Activated CD4-positive, CD25-positive, alpha-beta regulatory T cell treated with anti-CD3 and anti-CD28 coated beads, Interleukin-2, amount 50 U/mL, for 24 hours (primary cell): ENCODE measurements around the gene CTDSP2.
"Not testable (repeated sequence)": the region's sequence is repeated elsewhere in the genome, so short reads cannot be mapped to it uniquely, and the experiment has no call there.

Experiments
- ATAC-seq, 2 donors: fragments of 150-1000 bp; cut with Tn5 transposase; one replicate each; pipeline ENCODE4 v1.10.0; 2021; ENCODE audit warnings: mild to moderate bottlenecking in 1 of 2, moderate library complexity in 1 of 2

Gene CTDSP2

DNA sequence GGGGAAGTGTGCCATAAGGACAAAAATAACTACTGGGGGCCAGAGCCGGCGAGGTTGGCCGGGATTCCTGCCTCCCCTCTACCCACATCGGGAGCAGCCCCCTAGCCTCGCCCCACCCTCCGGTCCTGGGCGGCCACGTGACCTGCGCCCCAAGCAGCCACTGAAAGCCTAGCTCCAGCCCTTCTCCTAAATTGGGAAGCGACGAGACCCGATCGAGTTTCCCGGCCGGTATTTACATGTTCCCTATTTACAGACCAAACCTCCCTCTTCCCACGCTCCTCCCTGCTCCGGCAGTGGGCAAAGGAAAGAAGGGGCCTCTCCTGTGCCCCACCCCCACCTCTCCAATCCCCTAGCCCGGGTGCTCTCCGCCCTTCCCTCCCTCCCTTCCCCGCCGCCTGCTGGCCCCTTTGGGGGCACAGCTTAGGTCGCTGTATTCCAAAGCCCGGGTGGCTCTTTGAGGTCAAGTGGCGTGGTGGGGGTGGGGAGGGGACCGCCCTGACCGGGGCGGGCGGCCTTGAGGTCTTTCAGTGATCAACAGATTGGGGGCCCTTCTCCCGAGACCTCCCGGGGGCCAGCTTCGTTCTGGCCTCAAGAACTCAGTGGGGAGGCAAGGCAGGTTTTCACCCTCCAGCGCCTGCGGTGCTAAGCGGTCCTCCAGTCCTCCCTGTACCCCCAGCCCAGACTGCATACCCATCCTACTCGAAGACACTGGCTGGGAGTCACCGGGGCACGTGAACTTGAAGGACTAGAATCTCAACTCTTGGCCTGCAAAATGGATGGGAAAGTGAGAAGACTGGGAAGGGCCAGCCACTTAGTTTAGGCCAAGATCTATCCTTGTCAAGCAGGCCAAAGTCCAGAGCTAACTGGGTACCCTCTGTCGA lies 6.3 kb upstream of the CTDSP2 start:
- no peak for ATAC-seq

DNA sequence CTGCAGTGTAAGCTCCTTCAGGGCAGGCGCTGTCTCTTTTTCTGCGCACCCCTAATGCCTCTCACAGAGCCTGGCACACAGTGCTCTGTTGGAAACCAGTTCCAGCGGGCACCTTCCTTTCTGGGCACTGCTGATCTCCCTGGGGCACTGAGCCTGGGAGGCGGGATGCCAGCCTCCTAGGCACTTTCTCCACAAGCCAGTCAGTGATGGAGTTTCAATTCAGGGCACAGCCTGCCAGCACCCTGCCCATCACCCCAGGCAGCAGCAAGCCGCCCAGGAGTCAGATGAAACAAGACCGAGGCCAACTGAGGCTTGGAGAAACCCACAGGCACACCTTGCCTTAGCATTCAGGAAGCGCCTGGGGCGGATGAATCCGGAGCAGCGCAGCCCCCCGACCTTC lies 5.7 kb upstream of the CTDSP2 start:
- no peak for ATAC-seq

GRCh38 chr12:57851552-57851951 lies 5.0 kb upstream of the CTDSP2 start:
- ATAC-seq: no peak

DNA sequence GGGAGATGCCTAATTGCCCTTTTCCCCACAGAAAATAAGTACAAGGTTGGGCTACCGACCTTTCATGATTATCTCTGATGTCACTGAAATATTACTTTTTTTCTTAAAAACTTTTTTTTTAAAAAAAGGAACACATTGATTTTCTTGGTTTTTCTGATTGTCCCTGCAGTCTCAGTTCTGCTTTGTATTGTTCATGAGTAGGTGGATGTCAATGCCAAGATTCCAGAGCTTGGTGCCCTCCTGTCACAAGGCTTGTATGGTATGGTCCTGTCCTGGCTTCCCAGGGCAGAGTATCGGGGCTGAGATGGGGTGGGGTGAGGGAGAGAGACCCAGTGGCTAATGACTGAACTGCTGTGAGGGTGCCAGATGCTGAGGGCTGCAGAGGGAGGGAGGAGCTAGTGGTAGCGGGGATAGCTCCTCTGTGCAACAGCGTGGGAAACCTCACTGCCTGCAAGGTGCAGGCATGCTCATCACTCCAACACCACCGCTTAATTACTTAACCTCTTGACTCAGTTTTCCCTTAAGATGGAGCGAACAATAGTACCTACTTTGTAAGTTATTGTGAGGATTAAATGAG lies 4.4 kb upstream of the CTDSP2 start:
- ATAC-seq: peak in 1 of 2 donors; percentile 21

- ATAC-seq: not testable (repeated sequence)
Measured at GRCh38 chr12:57849447-57849846, 2.9 kb upstream of the CTDSP2 start.

DNA sequence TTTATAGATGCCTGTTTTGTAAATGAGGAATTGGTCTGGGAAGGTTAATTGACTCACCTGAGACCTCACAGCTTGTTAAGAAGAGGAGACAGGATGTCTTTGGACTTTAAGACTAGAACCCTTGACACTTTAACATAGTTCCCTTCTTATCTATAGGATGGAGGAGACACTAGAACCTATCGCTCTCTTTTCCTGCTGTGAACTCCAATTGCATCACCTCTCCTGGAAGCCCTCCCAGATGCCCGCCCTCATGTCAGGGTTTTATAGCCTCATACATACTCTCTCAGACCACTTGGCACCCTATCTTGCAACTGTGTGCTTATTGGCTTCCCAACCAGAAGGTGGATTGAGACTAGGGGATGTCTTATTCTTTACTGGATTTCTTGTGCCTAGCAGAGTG lies 2.5 kb upstream of the CTDSP2 start:
- no peak for ATAC-seq

DNA sequence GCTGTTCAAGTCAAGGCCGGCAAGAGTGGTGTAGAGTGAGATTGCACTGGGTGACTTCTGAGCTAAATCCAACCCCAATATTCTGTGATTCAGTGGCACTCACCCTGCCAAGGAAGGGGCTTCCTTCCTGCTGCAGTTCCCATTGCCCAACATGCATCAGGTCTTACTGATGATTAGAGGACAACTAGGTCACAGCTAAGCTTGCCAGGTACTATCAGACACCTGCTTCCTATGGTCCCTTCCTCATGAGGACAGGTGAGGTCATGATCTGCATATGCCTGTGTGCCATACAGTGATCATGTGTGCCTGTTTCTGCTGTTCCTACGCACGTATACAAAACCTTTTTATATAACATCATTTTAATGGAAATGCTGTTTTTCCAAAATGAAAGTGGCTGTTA lies 1.7 kb upstream of the CTDSP2 start:
- no peak for ATAC-seq

DNA sequence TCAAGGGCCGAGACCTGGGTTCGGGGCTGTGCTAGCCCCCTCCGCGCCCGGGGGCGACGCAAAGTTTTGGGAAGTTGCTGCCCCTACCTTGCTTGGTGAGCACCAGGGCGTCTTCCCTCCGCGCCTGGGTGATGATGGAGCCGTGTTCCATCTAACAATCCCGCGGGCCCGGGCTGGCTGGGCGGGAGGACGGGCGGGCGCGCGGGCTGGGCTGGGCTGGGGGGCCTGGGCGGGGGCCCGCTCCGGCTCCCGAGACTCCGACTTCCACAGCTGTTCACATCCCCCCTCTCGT lies 298 bp downstream of the CTDSP2 start:
- peak; percentile 5 to 6 for ATAC-seq

- ATAC-seq: peak; percentile 34 to 37
Measured at GRCh38 chr12:57845478-57846284, 848 bp downstream of the CTDSP2 start.

- ATAC-seq: peak in 1 of 2 donors; percentile 19
Measured at GRCh38 chr12:57844709-57845477, 1.6 kb downstream of the CTDSP2 start.

GRCh38 chr12:57842342-57843294 lies 3.9 kb downstream of the CTDSP2 start:
- no peak for ATAC-seq

DNA sequence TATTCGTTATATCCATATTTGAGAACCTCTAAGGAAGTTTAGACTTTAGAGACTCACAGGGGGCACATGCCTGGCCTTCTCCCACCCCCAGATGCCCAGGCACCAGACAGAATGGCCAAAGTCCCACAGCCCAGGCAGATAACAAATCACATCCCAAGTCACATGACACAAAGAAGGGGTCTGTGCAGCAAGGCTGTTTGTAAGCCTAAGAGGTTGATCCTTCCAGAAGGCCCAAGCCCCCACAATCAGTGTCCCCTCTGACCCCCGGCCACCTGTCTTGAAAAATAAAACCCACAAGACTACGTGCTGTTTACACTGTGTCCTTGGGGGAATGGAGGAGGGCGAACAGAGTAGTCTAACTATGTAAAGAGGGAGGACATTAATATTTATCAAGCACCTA lies 5.1 kb downstream of the CTDSP2 start:
- no peak for ATAC-seq

DNA sequence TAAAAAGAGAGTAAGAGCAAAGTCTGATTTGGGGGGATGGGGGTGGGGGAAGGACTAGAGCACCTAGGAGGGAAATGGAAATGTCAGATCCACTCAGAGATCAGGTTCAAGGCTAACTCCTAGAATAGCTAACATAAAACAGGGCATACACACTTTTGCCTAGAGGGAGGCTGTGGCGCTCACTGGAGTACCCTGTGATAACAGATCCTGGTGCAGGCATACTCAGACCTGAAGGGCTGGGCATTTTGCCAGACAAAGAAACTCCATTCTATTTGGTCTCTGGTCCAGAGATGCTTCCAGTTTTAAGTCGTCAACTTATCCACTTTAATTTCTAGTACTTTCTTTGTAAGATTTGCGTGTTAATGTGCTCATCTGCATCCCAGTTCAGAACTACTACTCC lies 5.8 kb downstream of the CTDSP2 start:
- no peak for ATAC-seq

DNA sequence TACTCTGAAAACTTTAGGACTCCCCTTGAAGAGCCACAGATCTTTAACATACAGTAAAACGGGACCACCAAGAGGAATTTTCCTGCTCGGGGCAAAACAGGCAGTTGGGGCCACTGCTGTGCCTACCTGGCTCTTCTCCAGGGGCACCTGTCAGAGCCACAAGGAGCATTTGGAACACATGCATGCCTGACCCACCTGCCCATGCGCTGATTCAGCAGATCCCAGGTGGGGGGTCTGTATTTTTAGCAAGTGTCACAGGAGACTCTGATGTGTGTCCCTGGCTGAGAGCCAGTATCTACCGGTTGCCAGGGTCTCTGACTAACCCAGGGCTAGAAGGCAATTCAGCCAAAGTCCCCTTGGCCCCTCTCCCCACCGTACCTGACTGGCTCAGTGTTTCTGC lies 6.5 kb downstream of the CTDSP2 start:
- ATAC-seq: no peak

- peak; percentile 72 to 77 for ATAC-seq
Measured at GRCh38 chr12:57838594-57839302, 7.8 kb downstream of the CTDSP2 start.

DNA sequence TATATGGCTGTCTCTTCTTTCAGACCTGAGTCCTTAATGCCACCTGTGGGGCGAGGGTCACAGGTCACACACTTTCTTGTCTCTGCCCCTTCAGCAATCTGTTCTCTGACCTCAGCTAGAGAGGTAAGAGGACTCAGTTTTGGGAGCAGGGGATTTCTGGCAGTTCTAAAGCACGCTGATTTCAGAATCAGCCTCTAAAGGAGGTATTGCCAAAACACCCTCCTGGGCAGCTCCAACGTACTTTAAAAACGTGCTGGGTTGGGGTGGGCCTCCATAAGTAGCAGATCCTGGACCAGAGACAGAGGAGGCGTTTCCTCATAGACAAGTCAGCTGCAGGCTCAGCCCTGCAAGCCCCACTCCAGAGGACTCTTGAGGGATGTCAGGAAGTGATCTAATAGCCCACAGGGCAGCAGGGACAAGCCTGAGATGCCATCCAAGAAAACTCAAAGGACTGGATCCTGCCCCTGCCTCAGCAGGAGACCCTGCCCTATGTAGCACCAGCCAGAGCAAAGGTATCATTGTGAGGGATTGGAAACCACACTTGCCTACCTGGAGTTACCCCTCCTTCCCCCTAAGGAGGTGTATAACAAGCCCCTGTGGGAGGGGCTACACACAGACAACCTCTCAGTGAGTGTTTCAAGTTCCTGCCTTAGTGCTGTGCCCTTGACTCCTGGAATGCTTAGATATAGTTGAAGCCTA lies 8.5 kb downstream of the CTDSP2 start:
- peak in 1 of 2 donors; percentile 29 for ATAC-seq

GRCh38 chr12:57836442-57837375 lies 9.8 kb downstream of the CTDSP2 start:
- ATAC-seq: peak in 1 of 2 donors; percentile 24

DNA sequence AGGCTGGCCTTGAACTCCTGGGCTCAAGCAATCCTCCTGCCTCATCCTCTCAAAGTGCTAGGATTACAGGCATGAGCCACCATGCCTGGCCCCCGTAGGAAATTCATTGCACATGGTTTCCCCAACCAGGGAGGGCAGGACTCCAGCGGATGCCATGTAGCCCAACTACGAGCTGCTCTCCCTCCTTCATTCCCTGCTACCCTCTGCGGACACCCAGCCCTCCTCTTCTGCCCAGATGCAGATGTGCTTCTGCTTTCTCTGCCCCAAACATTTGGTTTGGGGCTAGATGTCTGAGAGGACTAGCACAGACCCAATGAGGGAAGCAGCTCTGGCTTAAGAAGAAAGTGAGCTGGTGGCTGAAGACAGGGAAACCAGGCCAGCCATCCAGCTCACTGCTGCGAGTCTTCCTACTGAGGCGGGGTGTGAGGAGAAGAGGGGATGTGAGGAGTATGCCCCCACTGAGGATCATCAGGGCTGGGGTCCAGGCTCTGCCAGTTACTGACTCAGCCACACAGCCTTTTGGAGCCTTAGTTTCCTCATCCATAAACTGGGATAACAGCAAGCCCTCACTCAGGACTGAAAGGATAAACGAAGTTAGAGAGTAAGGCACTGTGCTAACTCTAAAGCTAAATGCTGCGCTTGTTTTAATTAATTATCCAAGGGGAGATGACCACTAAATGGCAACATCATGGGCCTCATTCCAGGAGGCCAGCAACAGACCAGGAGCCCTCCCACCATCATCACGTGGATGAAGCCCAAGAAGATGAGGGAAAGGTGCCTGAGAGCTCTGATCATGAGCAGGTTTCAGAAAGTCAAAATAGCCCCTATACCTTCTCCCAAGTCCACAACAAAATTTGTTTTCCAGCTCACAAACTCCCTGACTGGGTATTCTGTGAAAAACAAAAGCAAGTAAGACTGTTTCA lies 10.9 kb downstream of the CTDSP2 start:
- ATAC-seq: no peak
